SK-N-MC (cell line): ENCODE data around the gene RREB1.

Experiments
- EZH2 ChIP-seq: fragments of 200-600 bp; sonication (generic); IDR thresholded peaks from one replicate; pipeline ENCODE4 v1.6.1; 2017; ENCODE audit warnings: antibody characterized with exemption
- FOXP2 ChIP-seq: optimal IDR thresholded peaks from 2 replicates; pipeline ENCODE3; 2011; ENCODE audit warnings: mild to moderate bottlenecking, moderate library complexity; ENCODE audit not compliant: insufficient read depth; ENCODE audit errors: extremely low read length, control extremely low read depth
- POLR2AphosphoS5 ChIP-seq: IDR thresholded peaks from 2 replicates; pipeline ENCODE4 v1.6.1; 2012; ENCODE audit warnings: mild to moderate bottlenecking, low read depth, low read length, borderline replicate concordance

GRCh38 chr6:7175462-7175861 is 67.7 kb downstream of the RREB1 start:
- TF ChIP-seq EZH2, result no peak
- no peak for TF ChIP-seq POLR2AphosphoS5
- TF ChIP-seq FOXP2, result no peak
